Kidney (tissue), 14 donors: ENCODE results near the gene NFIA. TPM values are rescaled to one million over a fixed set of nuclear protein-coding genes. Genes with fewer than 3 reads are reported as not detected.
A peak's percentile ranks its signal among the peaks of the same experiment; 100 is the strongest.

ENCODE experiments used
- DNase-seq, 5 donors: peaks; one replicate each; pipeline ENCODE4 v3.0.0-alpha.2; 2013 to 2020
- FAIRE-seq: peaks from 2 replicates; lab custom pipeline; 2012; peaks lifted over from hg19 to GRCh38; lab: Jason Lieb, UNC
- H3K27ac ChIP-seq, 2 donors: one replicate each; pipeline ENCODE4 v1.7.0; 2013; ENCODE audit warnings: low read depth in 2 of 2, low read length in 2 of 2, inconsistent platforms in 1 of 2
- H3K27me3 ChIP-seq: one replicate; pipeline ENCODE4 v1.7.1; 2013; ENCODE audit warnings: low read length, inconsistent platforms; ENCODE audit not compliant: control insufficient read depth, insufficient read depth
- H3K36me3 ChIP-seq, 3 donors: one replicate each; pipeline versions ENCODE4 v1.7.0 to v1.7.1; 2013; ENCODE audit warnings: low read length in 3 of 3, control low read depth in 1 of 3, inconsistent platforms in 1 of 3; ENCODE audit not compliant: insufficient read depth in 3 of 3, control insufficient read depth in 2 of 3
- H3K4me1 ChIP-seq, 3 donors: one replicate each; pipeline versions ENCODE4 v1.7.0 to v1.7.1; 2013; ENCODE audit warnings: low read length in 3 of 3, inconsistent platforms in 1 of 3, low read depth in 1 of 3; ENCODE audit not compliant: control insufficient read depth in 2 of 3, insufficient read depth in 2 of 3
- H3K4me3 ChIP-seq, 3 donors: one replicate each; pipeline versions ENCODE4 v1.7.0 to v1.8.1; 2013; ENCODE audit warnings: low read length in 3 of 3, control low read depth in 1 of 3, inconsistent platforms in 1 of 3
- H3K9ac ChIP-seq, 3 donors: one replicate each; pipeline versions ENCODE4 v1.7.0 to v1.7.1; 2013; ENCODE audit warnings: low read length in 3 of 3, control low read depth in 1 of 3, inconsistent platforms in 1 of 3
- H3K9me3 ChIP-seq, 3 donors: one replicate each; pipeline versions ENCODE4 v1.7.0 to v1.7.1; 2013; ENCODE audit warnings: low read length in 3 of 3, control low read depth in 1 of 3, inconsistent platforms in 1 of 3; ENCODE audit not compliant: control insufficient read depth in 2 of 3, insufficient read depth in 1 of 3
- intact Hi-C: fragments of 100-400 bp; cut with DNase I; formaldehyde crosslinking; loops from one replicate; pipeline ENCODE4 v1.11.1; 2022
- polyA plus RNA-seq: library from polyadenylated mRNA; stranded (reverse); fragments of 350-450 nt; fragmentation: Illumina TruSeq; extraction: RNeasy Lipid Tissue Mini Kit (QIAGEN cat#74804); gene quantifications from one replicate; pipeline ENCODE4 v1.2.3, GENCODE V29; 2014; ENCODE audit warnings: low read depth, low replicate concordance; ENCODE audit not compliant: insufficient read depth
- total RNA-seq: library from RNA; stranded (reverse); fragmentation: NEBNext Ultra II Directional; extraction: Animal tissue kit (Norgen Biotek cat#: 25700); gene quantifications from one replicate; pipeline ENCODE4 v1.2.1, GENCODE V29; 2021
- TF ChIP-seq, protein P1 (sequence below): IDR thresholded peaks from 3 replicates; pipeline ENCODE4 v1.5.1; 2012; ENCODE audit warnings: mild to moderate bottlenecking, moderate library complexity, borderline replicate concordance; ENCODE audit not compliant: insufficient read depth; ENCODE audit errors: extremely low read depth
- donor health status: control.
- donor health status: control.
- donor health status: control.
- donor health status: control.
- donor health status: control.
- donor health status: DM: yes; HTN: yes; CAD: no.
- donor health status: Normal renal cell carcinoma (clear cell type).

Gene NFIA
- total and polyA plus RNA-seq, 2 donors from 2014 or later = 4.8 to 87.5 TPM

DNA sequence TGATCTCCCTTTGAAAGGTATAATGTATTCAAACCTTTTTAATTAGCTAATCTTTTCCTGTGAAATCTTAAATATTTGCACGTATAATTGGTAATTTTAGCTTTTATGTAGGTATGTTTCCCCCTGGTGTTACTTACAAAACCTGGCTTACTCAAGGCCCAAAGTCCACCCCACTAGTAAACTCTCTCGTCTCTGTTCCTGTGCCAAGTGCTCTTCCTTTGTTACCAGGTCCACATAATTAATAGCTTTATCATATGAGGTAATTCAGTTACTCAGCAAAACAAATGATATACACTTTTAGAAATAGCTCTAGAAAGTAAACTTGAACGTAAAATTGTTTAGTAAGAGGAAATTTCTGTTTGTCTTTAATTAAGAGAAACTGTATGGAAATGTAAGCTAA is 36.7 kb downstream of the NFIA start:
- Histone ChIP-seq H3K4me3 (no peak overlapping the region), H3K27me3 (no peaks in the 10 kb centered on the region), H3K4me1 (peaks cover 0 to 19% (median 16%) of the 10 kb centered on the region in 3 donors), H3K27ac (no peak overlapping the region), H3K36me3 (no peaks in the 10 kb centered on the region), H3K9ac (no peak overlapping the region), H3K9me3 (no peaks in the 10 kb centered on the region)
- intact Hi-C loops = no loop called here
- FAIRE-seq = peak; percentile 76
- TF ChIP-seq, protein P1, sequence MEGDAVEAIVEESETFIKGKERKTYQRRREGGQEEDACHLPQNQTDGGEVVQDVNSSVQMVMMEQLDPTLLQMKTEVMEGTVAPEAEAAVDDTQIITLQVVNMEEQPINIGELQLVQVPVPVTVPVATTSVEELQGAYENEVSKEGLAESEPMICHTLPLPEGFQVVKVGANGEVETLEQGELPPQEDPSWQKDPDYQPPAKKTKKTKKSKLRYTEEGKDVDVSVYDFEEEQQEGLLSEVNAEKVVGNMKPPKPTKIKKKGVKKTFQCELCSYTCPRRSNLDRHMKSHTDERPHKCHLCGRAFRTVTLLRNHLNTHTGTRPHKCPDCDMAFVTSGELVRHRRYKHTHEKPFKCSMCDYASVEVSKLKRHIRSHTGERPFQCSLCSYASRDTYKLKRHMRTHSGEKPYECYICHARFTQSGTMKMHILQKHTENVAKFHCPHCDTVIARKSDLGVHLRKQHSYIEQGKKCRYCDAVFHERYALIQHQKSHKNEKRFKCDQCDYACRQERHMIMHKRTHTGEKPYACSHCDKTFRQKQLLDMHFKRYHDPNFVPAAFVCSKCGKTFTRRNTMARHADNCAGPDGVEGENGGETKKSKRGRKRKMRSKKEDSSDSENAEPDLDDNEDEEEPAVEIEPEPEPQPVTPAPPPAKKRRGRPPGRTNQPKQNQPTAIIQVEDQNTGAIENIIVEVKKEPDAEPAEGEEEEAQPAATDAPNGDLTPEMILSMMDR = no peak
- peak in 1 of 5 donors; percentile 43 for DNase-seq

GRCh38 chr1:61120246-61120840 is 38.0 kb downstream of the NFIA start:
- FAIRE-seq (no peak), DNase-seq (no peak)
- Histone ChIP-seq H3K4me3 (peak overlapping the region in 2 of 3 donors; percentile 25 to 30), H3K27me3 (no peaks in the 10 kb centered on the region), H3K27ac (no peak overlapping the region), H3K9me3 (no peaks in the 10 kb centered on the region), H3K9ac (no peak overlapping the region), H3K36me3 (no peaks in the 10 kb centered on the region), H3K4me1 (peaks cover 0 to 19% (median 16%) of the 10 kb centered on the region in 3 donors)
- TF ChIP-seq, protein P1 = no peak
- intact Hi-C loops = no loop called here

GRCh38 chr1:61120998-61121397 is 38.6 kb downstream of the NFIA start:
- TF ChIP-seq, protein P1 = no peak
- H3K27ac ChIP-seq = peak overlapping the region in 1 of 2 donors; percentile 42
- no peak overlapping the region for H3K9ac ChIP-seq

More at GRCh38 chr1:61120998-61121397, 38.6 kb downstream of the NFIA start:
- no peaks in the 10 kb centered on the region for H3K27me3 ChIP-seq
- no peak for DNase-seq
- peaks cover 0 to 19% (median 16%) of the 10 kb centered on the region in 3 donors for H3K4me1 ChIP-seq
- H3K36me3 ChIP-seq = no peaks in the 10 kb centered on the region
- H3K4me3 ChIP-seq = peak overlapping the region in 1 of 3 donors; percentile 25
- FAIRE-seq = peak; percentile 38
- H3K9me3 ChIP-seq = no peaks in the 10 kb centered on the region
- intact Hi-C loops = no loop called here
